AG04450 (cell line): ENCODE results near the gene EXTL2. TPM values are rescaled to one million over a fixed set of nuclear protein-coding genes. Genes with fewer than 3 reads are reported as not detected.

Experiments
- CTCF ChIA-PET: fragments of 300-600, 350-600 bp; formaldehyde crosslinking; extraction: SDS; loops from one replicate; lab custom pipeline; 2022; ENCODE audit warnings: antibody characterized with exemption, inconsistent platforms; lab: Charles Lee
- POLR2A ChIA-PET: fragments of 350-600 bp; formaldehyde crosslinking; extraction: SDS; loops from one replicate; lab custom pipeline; 2021; ENCODE audit warnings: antibody characterized with exemption, inconsistent platforms; lab: Yijun Ruan, JAX
- DNase-seq: peaks from one replicate; pipeline ENCODE4 v3.0.0-alpha.2; 2011; ENCODE audit warnings: low read depth, low spot score
- H3K27ac ChIP-seq: one replicate; pipeline ENCODE4 v1.5.1; 2012; ENCODE audit warnings: low read depth, low read length, control low read depth
- H3K27me3 ChIP-seq: one replicate; pipeline ENCODE4 v1.6.0; 2012; ENCODE audit warnings: low read length; ENCODE audit not compliant: control insufficient read depth, insufficient read depth
- H3K4me3 ChIP-seq: 2 replicates; pipeline ENCODE4 v1.5.1; 2011; ENCODE audit warnings: mild to moderate bottlenecking, low read depth, low read length, control low read depth
- H3K9me3 ChIP-seq: 2 replicates; pipeline ENCODE4 v1.5.1; 2012; ENCODE audit warnings: low read length; ENCODE audit not compliant: control insufficient read depth, insufficient read depth
- polyA plus RNA-seq: library from polyadenylated mRNA; depleted of rRNA; stranded (reverse); fragments of >200 nt; gene quantifications from 2 replicates; pipeline ENCODE4 v1.2.3, GENCODE V29; 2011
- TF ChIP-seq, protein P1 (sequence below): IDR thresholded peaks from 2 replicates; pipeline ENCODE4 v1.5.1; 2011; ENCODE audit warnings: low read depth, low read length, control low read depth, inconsistent platforms

Gene EXTL2
- polyA plus RNA-seq, 1 experiment, result 78.7 TPM

DNA sequence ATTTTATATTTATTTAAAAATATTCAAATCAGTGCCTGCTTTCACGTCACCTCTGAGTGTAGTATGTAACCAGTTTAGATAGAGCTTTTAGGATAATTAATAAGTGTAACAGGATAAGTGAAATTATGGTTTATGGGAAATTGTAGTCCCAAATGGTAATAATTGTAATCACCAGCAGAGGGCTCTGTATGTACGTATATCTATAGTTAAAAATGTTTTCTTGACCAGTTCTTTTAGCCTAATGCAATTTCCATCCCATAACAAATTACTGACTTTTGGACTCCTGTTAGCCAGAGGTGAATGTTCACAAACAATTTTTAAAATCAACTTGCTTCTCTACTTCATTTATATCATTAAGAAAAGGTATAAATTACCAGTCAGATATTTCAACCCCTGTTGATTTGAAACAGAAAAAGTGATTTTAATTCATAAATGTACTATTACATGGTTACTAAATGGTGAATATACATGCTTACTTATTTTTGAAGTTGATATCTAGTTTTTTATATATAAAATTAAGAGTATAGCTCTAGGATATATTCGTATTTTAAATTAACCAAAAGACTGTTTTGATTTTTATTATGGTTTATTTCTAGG, 26.6 kb upstream of the EXTL2 start:
- no peaks in the 10 kb centered on the region for H3K27me3 ChIP-seq
- POLR2A ChIA-PET, result no interaction called here
- TF ChIP-seq, protein P1, sequence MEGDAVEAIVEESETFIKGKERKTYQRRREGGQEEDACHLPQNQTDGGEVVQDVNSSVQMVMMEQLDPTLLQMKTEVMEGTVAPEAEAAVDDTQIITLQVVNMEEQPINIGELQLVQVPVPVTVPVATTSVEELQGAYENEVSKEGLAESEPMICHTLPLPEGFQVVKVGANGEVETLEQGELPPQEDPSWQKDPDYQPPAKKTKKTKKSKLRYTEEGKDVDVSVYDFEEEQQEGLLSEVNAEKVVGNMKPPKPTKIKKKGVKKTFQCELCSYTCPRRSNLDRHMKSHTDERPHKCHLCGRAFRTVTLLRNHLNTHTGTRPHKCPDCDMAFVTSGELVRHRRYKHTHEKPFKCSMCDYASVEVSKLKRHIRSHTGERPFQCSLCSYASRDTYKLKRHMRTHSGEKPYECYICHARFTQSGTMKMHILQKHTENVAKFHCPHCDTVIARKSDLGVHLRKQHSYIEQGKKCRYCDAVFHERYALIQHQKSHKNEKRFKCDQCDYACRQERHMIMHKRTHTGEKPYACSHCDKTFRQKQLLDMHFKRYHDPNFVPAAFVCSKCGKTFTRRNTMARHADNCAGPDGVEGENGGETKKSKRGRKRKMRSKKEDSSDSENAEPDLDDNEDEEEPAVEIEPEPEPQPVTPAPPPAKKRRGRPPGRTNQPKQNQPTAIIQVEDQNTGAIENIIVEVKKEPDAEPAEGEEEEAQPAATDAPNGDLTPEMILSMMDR, result peak; percentile 59
- no peaks in the 10 kb centered on the region for H3K9me3 ChIP-seq
- H3K4me3 ChIP-seq, result no peak overlapping the region
- H3K27ac ChIP-seq, result no peak overlapping the region
- peak; percentile 21 for DNase-seq
- CTCF ChIA-PET, result interaction anchor here (0.5 to 6.3 kb wide), 16 partner anchors 10 to 465 kb away, joined by 3 to 149 read pairs (median 3); partner anchors contain the start of gene S1PR1

GRCh38 chr1:100912019-100912418, 17.4 kb upstream of the EXTL2 start:
- CTCF ChIA-PET, result interaction anchor here (1.2 to 2.1 kb wide), 3 partner anchors 9 to 376 kb away, joined by 3 to 8 read pairs (median 7); no protein-coding TSS in a partner anchor
- Histone ChIP-seq H3K4me3 (no peak overlapping the region), H3K9me3 (no peaks in the 10 kb centered on the region), H3K27ac (no peak overlapping the region), H3K27me3 (no peaks in the 10 kb centered on the region)
- DNase-seq, result no peak
- TF ChIP-seq, protein P1, result no peak
- POLR2A ChIA-PET, result no interaction called here

GRCh38 chr1:100909018-100909417, 14.4 kb upstream of the EXTL2 start:
- TF ChIP-seq, protein P1, result no peak
- H3K9me3 ChIP-seq, result no peaks in the 10 kb centered on the region
- ChIA-PET CTCF (interaction anchor here (0.6 to 3.6 kb wide), 7 partner anchors 10 to 556 kb away, joined by 3 to 10 read pairs (median 4); no protein-coding TSS in a partner anchor), POLR2A (no interaction called here)
- H3K27me3 ChIP-seq, result no peaks in the 10 kb centered on the region
- no peak for DNase-seq
- no peak overlapping the region for H3K27ac ChIP-seq
- no peak overlapping the region for H3K4me3 ChIP-seq

GRCh38 chr1:100907887-100908286, 13.2 kb upstream of the EXTL2 start:
- no peak for DNase-seq
- ChIA-PET CTCF (interaction anchor here (1.2 to 3.6 kb wide), 4 partner anchors 11 to 381 kb away, joined by 4 to 12 read pairs (median 8); no protein-coding TSS in a partner anchor), POLR2A (no interaction called here)
- Histone ChIP-seq H3K9me3 (no peaks in the 10 kb centered on the region), H3K27ac (no peak overlapping the region), H3K4me3 (no peak overlapping the region), H3K27me3 (no peaks in the 10 kb centered on the region)
- TF ChIP-seq, protein P1, result no peak

DNA sequence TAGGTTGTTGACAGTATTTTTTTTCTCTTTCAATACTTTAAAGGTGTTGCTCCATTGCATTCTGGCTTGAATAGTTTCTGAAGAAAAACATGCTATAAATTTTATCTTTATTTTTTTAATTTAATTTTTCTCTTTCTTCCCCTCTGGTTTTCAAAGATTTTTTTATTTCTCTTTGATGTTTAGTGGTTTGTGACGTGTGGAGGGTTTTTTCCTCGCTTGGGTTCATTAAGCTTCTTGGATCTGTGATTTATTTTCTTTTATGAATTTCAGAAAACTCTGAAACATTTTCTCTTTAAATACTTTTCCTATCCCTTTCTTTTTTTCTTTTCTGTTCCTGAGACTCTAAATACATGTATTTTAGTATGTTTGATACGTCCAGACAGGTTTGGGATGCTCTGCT, 10.5 kb upstream of the EXTL2 start:
- Histone ChIP-seq H3K4me3 (no peak overlapping the region), H3K9me3 (no peaks in the 10 kb centered on the region), H3K27ac (no peak overlapping the region), H3K27me3 (no peaks in the 10 kb centered on the region)
- DNase-seq, result no peak
- ChIA-PET CTCF (interaction anchor here (2.7 kb wide), 1 partner anchor 383 kb away, joined by 12 read pairs; no protein-coding TSS in a partner anchor), POLR2A (no interaction called here)
- TF ChIP-seq, protein P1, result no peak
